SU-DHL-6 (cell line): ENCODE measurements around the gene IL12RB2.

Experiments
- H2AFZ ChIP-seq: fragments of 200-600 bp; sonication (generic); 2 replicates; pipeline ENCODE4 v1.6.1; 2014; ENCODE audit warnings: low read depth, mild to moderate bottlenecking, moderate library complexity, mixed read lengths, antibody characterized with exemption, low read length; ENCODE audit not compliant: severe bottlenecking
- H3F3A ChIP-seq: fragments of 200-600 bp; shearing (Covaris generic); 2 replicates; pipeline ENCODE4 v1.6.0; 2016; ENCODE audit warnings: antibody characterized with exemption, mild to moderate bottlenecking; ENCODE audit not compliant: insufficient read depth
- H3K27ac ChIP-seq: fragments of 200-600 bp; sonication (generic); 2 replicates; pipeline ENCODE4 v1.5.1; 2016; ENCODE audit warnings: low read depth, mild to moderate bottlenecking, low read length, moderate library complexity, mixed read lengths
- H3K27me3 ChIP-seq: fragments of 200-600 bp; sonication (generic), shearing (Covaris generic); 2 replicates; pipeline ENCODE4 v1.6.0; 2014; ENCODE audit warnings: mild to moderate bottlenecking, low read length
- H3K36me3 ChIP-seq: fragments of 200-600 bp; sonication (generic); 2 replicates; pipeline ENCODE4 v1.6.1; 2014; ENCODE audit warnings: mild to moderate bottlenecking, low read length, mixed read lengths
- H3K4me2 ChIP-seq: fragments of 300-600, 200-600 bp; shearing (Covaris generic), sonication (generic); 2 replicates; pipeline ENCODE4 v1.6.0; 2014; ENCODE audit warnings: low read length, low read depth, mild to moderate bottlenecking; ENCODE audit not compliant: poor library complexity, severe bottlenecking
- H3K4me3 ChIP-seq: fragments of 200-600 bp; sonication (generic); 2 replicates; pipeline ENCODE4 v1.5.1; 2014; ENCODE audit warnings: antibody characterized with exemption, low read length, mild to moderate bottlenecking, mixed read lengths; ENCODE audit not compliant: insufficient read depth, poor library complexity, severe bottlenecking
- H3K79me2 ChIP-seq: fragments of 200-600 bp; sonication (generic); 2 replicates; pipeline ENCODE4 v1.6.1; 2014; ENCODE audit warnings: mild to moderate bottlenecking, low read length, moderate library complexity; ENCODE audit not compliant: insufficient read depth
- H3K9ac ChIP-seq: fragments of 200-600 bp; sonication (generic); 2 replicates; pipeline ENCODE4 v1.7.0; 2014; ENCODE audit warnings: mild to moderate bottlenecking, low read length
- H3K9me2 ChIP-seq: fragments of 200-600 bp; sonication (generic); replicated peaks from 2 replicates; pipeline ENCODE4 v1.6.1; 2014; ENCODE audit warnings: low read length; ENCODE audit not compliant: insufficient read depth
- H3K9me3 ChIP-seq: fragments of 200-600 bp; sonication (generic); 2 replicates; pipeline ENCODE4 v1.6.1; 2014; ENCODE audit warnings: low read length, mixed read lengths; ENCODE audit not compliant: insufficient read depth
- H4K20me1 ChIP-seq: fragments of 200-600 bp; sonication (generic); 2 replicates; pipeline ENCODE4 v1.6.1; 2014; ENCODE audit warnings: low read depth, mild to moderate bottlenecking, antibody characterized with exemption, low read length, moderate library complexity, mixed read lengths
- CTCF ChIP-seq: fragments of 200-600 bp; sonication (generic); IDR thresholded peaks from one replicate; pipeline ENCODE4 v1.5.1; 2017; ENCODE audit warnings: antibody characterized with exemption, mild to moderate bottlenecking, low read length, moderate library complexity; ENCODE audit not compliant: insufficient read depth, poor library complexity, severe bottlenecking
- EZH2phosphoT487 ChIP-seq: fragments of 200-600 bp; sonication (generic), shearing (Covaris generic); conservative IDR thresholded peaks from 2 replicates; pipeline ENCODE4 v1.6.1; 2018; ENCODE audit warnings: mild to moderate bottlenecking, antibody characterized with exemption, low read length, moderate library complexity, mixed read lengths

IL12RB2 gene

GRCh38 chr1:67393240-67393639, 85.6 kb downstream of the IL12RB2 start:
- no peaks in the 10 kb centered on the region for H4K20me1 ChIP-seq
- H3K4me2 ChIP-seq, result no peak overlapping the region
- no peaks in the 10 kb centered on the region for H3F3A ChIP-seq
- H3K79me2 ChIP-seq, result no peaks in the 10 kb centered on the region
- no peaks in the 10 kb centered on the region for H3K36me3 ChIP-seq
- no peaks in the 10 kb centered on the region for H3K27me3 ChIP-seq
- H2AFZ ChIP-seq, result no peak overlapping the region
- H3K9me3 ChIP-seq, result no peaks in the 10 kb centered on the region
- H3K9me2 ChIP-seq, result no peaks in the 10 kb centered on the region
- TF ChIP-seq CTCF (no peak), EZH2phosphoT487 (no peak)
- H3K4me3 ChIP-seq, result no peak overlapping the region
- no peak overlapping the region for H3K9ac ChIP-seq
- no peak overlapping the region for H3K27ac ChIP-seq

DNA sequence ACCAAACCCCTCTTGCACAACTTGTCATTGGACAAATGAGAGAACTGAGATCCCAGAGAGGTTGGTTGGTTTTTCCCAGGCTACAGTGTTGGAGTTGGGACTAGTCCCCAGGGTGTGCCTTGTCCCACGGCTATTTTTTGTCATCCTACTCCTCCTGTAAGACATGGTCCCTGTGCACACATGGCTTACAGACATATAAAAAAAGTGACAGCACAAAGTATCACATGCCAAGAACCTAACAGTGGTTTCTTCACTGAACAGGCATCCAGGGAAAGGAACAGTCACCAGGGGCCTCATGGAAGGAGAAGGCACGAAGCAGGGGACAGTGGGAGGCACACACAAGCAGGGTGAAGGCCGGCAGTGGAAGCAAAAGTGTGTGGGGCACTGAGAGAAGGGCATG, 86.1 kb downstream of the IL12RB2 start:
- Histone ChIP-seq H3K79me2 (no peaks in the 10 kb centered on the region), H2AFZ (no peak overlapping the region), H3K4me3 (no peak overlapping the region), H3K9me2 (no peaks in the 10 kb centered on the region), H3K9ac (no peak overlapping the region), H3K36me3 (no peaks in the 10 kb centered on the region), H3K27ac (no peak overlapping the region), H3K4me2 (no peak overlapping the region), H4K20me1 (no peaks in the 10 kb centered on the region), H3K27me3 (no peaks in the 10 kb centered on the region), H3F3A (no peaks in the 10 kb centered on the region), H3K9me3 (no peaks in the 10 kb centered on the region)
- TF ChIP-seq EZH2phosphoT487 (no peak), CTCF (no peak)

GRCh38 chr1:67394548-67394947, 86.9 kb downstream of the IL12RB2 start:
- Histone ChIP-seq H3K9me2 (no peaks in the 10 kb centered on the region), H4K20me1 (no peaks in the 10 kb centered on the region), H3K79me2 (no peaks in the 10 kb centered on the region), H3K36me3 (no peaks in the 10 kb centered on the region), H3K27me3 (no peaks in the 10 kb centered on the region), H3F3A (no peaks in the 10 kb centered on the region), H3K27ac (no peak overlapping the region), H3K9ac (no peak overlapping the region), H2AFZ (no peak overlapping the region), H3K4me2 (no peak overlapping the region), H3K9me3 (no peaks in the 10 kb centered on the region), H3K4me3 (no peak overlapping the region)
- TF ChIP-seq CTCF (no peak), EZH2phosphoT487 (no peak)
